HepG2 (cell line): ENCODE data around the gene PIK3CA. TPM values are rescaled to one million over a fixed set of nuclear protein-coding genes. Genes with fewer than 3 reads are reported as not detected.

Experiments used
- EP300 ChIP-seq, 3 experiments: sonication (generic) in 1 of 3; formaldehyde crosslinking in 1 of 3; IDR thresholded peaks; 2 replicates each; pipeline versions ENCODE4 v1.5.1 to v1.6.1; 2011 to 2020; ENCODE audit warnings: low read depth in 2 of 3, low read length in 2 of 3, borderline replicate concordance in 1 of 3, improper control_type of control experiment in 1 of 3, mild to moderate bottlenecking in 1 of 3, missing genetic modification reagents in 1 of 3, moderate library complexity in 1 of 3
- FOXJ3 ChIP-seq: sonication (generic); formaldehyde crosslinking; IDR thresholded peaks from 2 replicates; pipeline ENCODE4 v1.4.0; 2020; ENCODE audit warnings: missing genetic modification reagents, mild to moderate bottlenecking, borderline replicate concordance
- GATAD1 ChIP-seq: IDR thresholded peaks from 2 replicates; pipeline ENCODE4 v1.6.1; 2016; ENCODE audit warnings: missing genetic modification reagents, missing compliant biosample characterization
- HDAC6 ChIP-seq: fragments of 200-600 bp; sonication (generic); IDR thresholded peaks from 2 replicates; pipeline ENCODE4 v1.7.0; 2017; ENCODE audit warnings: mild to moderate bottlenecking, antibody characterized with exemption, low read length, low read depth
- HNRNPUL1 ChIP-seq: fragments of 200-400 bp; formaldehyde crosslinking; IDR thresholded peaks from 2 replicates; pipeline ENCODE4 v1.6.1; 2017; ENCODE audit warnings: low read depth, mild to moderate bottlenecking, low read length, moderate library complexity
- KDM2A ChIP-seq: sonication (generic); formaldehyde crosslinking; IDR thresholded peaks from 2 replicates; pipeline ENCODE4 v1.4.0; 2020; ENCODE audit warnings: low read depth, missing genetic modification reagents, borderline replicate concordance
- MED13 ChIP-seq: sonication (generic); formaldehyde crosslinking; IDR thresholded peaks from 2 replicates; pipeline ENCODE4 v1.5.0; 2020; ENCODE audit warnings: missing genetic modification reagents
- NR2C2 ChIP-seq: sonication (generic); formaldehyde crosslinking; IDR thresholded peaks from 2 replicates; pipeline ENCODE4 v1.4.0; 2020; ENCODE audit warnings: missing genetic modification reagents, mild to moderate bottlenecking, moderate library complexity, borderline replicate concordance
- PPARG ChIP-seq: conservative IDR thresholded peaks from 2 replicates; pipeline ENCODE4 v1.6.1; 2016; ENCODE audit warnings: missing biosample characterization, missing genetic modification reagents
- TP53 ChIP-seq: sonication (generic); formaldehyde crosslinking; conservative IDR thresholded peaks from 2 replicates; pipeline ENCODE4 v1.4.0; 2020; ENCODE audit warnings: missing genetic modification reagents
- ZBTB42 ChIP-seq: sonication (generic); formaldehyde crosslinking; IDR thresholded peaks from 2 replicates; pipeline ENCODE4 v1.5.0; 2020; ENCODE audit warnings: mild to moderate bottlenecking, missing genetic modification reagents
- ZC3H13 ChIP-seq: sonication (generic); formaldehyde crosslinking; IDR thresholded peaks from 2 replicates; pipeline ENCODE4 v1.8.1; 2023; ENCODE audit warnings: mild to moderate bottlenecking, missing genetic modification reagents, moderate library complexity
- ZFP37 ChIP-seq: sonication (generic); formaldehyde crosslinking; IDR thresholded peaks from 2 replicates; pipeline ENCODE4 v1.4.0; 2020; ENCODE audit warnings: missing genetic modification reagents, borderline replicate concordance
- ZNF546 ChIP-seq: sonication (generic); formaldehyde crosslinking; conservative IDR thresholded peaks from 2 replicates; pipeline ENCODE4 v1.8.1; 2023; ENCODE audit warnings: mild to moderate bottlenecking, missing genetic modification reagents
- ZNF562 ChIP-seq: sonication (generic); formaldehyde crosslinking; IDR thresholded peaks from 2 replicates; pipeline ENCODE4 v1.8.0; 2022; ENCODE audit warnings: missing genetic modification reagents, borderline replicate concordance
- ZNF644 ChIP-seq: IDR thresholded peaks from 2 replicates; pipeline ENCODE4 v1.6.1; 2016; ENCODE audit warnings: low read depth
- ZNF878 ChIP-seq: sonication (generic); formaldehyde crosslinking; IDR thresholded peaks from 2 replicates; pipeline ENCODE4 v1.8.1; 2023; ENCODE audit warnings: mild to moderate bottlenecking, missing genetic modification reagents, moderate library complexity
- polyA plus RNA-seq, 8 experiments: library from polyadenylated mRNA; depleted of rRNA in 3 of 8; stranded (reverse) in 7 of 8; unstranded in 1 of 8; fragments of >200 nt; fragmentation: Illumina TruSeq in 4 of 8; extraction: Trizol in 4 of 8; gene quantifications; 2 replicates each; pipeline versions ENCODE4 v1.2.1 to v1.2.3, GENCODE V29; 2011 to 2016; ENCODE audit warnings: low read depth in 4 of 8, missing spikeins in 1 of 8, mixed read lengths in 1 of 8; ENCODE audit not compliant: insufficient read depth in 1 of 8
- total RNA-seq, 5 experiments: library from RNA; depleted of rRNA; stranded (reverse); fragments of >200 nt; fragmentation: Illumina TruSeq; extraction: Trizol; gene quantifications; 2 replicates each; pipeline ENCODE4 v1.2.3, GENCODE V29; 2016; ENCODE audit warnings: low read depth in 1 of 5
- TF ChIP-seq, protein P1 (sequence below): sonication (generic); formaldehyde crosslinking; conservative IDR thresholded peaks from 2 replicates; pipeline ENCODE4 v1.8.1; 2023; ENCODE audit warnings: missing genetic modification reagents
- TF ChIP-seq, protein P2 (sequence below): sonication (generic); formaldehyde crosslinking; conservative IDR thresholded peaks from 2 replicates; pipeline ENCODE4 v1.5.0; 2020; ENCODE audit warnings: missing genetic modification reagents
- TF ChIP-seq, protein P3 (sequence below), 2 experiments: sonication (generic) in 1 of 2; formaldehyde crosslinking in 1 of 2; IDR thresholded peaks; 2 replicates each; pipeline versions ENCODE4 v1.6.1 to v1.9.0; 2014 to 2022; ENCODE audit warnings: antibody characterized with exemption in 1 of 2, borderline replicate concordance in 1 of 2, inconsistent platforms in 1 of 2, low read depth in 1 of 2, missing genetic modification reagents in 1 of 2

PIK3CA gene
- total and polyA plus RNA-seq, 2 of the 13 experiments (the other 11 are each of a cell fraction or from before 2014, with no cell fraction given), result 5.7 to 11.4 TPM

DNA sequence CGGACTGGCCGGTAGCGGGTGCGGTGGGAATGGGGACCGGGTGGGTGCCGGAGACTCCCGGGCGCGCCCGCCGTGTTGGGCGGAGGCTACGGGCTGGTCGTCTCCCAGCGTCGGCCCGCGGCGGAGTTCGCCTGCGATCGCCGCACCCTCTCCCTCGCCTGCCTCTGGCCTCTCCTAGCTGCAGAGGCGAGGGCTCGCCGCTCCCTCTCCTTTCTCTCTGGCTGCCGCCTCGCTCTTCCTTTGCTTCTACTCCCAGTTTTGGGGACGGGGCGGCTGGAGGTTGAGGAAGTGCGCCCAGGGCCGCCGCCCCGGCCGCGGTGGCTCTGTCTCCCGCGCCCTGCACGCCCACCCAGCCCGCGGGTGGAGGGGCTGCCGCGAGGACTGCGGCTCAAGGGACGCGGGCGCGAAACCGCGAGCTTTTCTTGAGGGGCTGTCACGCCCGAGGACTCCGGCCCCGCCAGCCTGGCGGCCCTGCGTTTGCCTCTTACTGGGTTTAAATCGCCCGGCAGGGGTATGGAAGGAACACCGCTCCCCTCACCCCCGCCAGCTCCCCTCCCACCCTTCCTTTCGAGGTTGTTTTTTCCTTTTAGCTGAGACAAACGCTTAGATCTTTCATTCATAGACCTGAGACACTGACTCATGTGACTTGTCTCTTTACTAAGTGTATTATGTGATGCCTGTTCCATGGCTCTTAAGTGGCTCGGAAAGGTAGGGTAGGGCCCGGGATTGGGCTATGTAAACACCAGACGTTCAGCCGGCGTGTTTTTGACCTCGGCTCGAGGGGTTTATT, 654 bp downstream of the PIK3CA start (continued):
- TF ChIP-seq, protein P1, sequence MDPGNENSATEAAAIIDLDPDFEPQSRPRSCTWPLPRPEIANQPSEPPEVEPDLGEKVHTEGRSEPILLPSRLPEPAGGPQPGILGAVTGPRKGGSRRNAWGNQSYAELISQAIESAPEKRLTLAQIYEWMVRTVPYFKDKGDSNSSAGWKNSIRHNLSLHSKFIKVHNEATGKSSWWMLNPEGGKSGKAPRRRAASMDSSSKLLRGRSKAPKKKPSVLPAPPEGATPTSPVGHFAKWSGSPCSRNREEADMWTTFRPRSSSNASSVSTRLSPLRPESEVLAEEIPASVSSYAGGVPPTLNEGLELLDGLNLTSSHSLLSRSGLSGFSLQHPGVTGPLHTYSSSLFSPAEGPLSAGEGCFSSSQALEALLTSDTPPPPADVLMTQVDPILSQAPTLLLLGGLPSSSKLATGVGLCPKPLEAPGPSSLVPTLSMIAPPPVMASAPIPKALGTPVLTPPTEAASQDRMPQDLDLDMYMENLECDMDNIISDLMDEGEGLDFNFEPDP (CRISPR knock-in tag), result no peak
- TF ChIP-seq MED13 (CRISPR knock-in tag) (0 out of 2 replicates have a peak, but pooled peaks have one; percentile 32), ZNF644 (no peak), ZC3H13 (CRISPR knock-in tag) (no peak), ZNF562 (no peak), NR2C2 (CRISPR knock-in tag) (no peak), KDM2A (CRISPR knock-in tag) (peak; percentile 40; the same call in 1 of the 2 replicates), GATAD1 (CRISPR knock-in tag) (no peak), TP53 (no peak), ZBTB42 (CRISPR knock-in tag) (no peak), ZNF546 (CRISPR knock-in tag) (no peak), HDAC6 (no peak), ZFP37 (CRISPR knock-in tag) (no peak), FOXJ3 (no peak), PPARG (CRISPR knock-in tag) (no peak), EP300 (IDR thresholded peaks at IDR 0.05; ENCODE audit: low read depth in 2 of 2, low read length in 2 of 2) (no peak), EP300 (CRISPR knock-in tag; IDR thresholded peaks at IDR 0.05; ENCODE audit: borderline replicate concordance) (no peak), ZNF878 (CRISPR knock-in tag) (no peak), HNRNPUL1 (no peak)
- TF ChIP-seq, protein P2, sequence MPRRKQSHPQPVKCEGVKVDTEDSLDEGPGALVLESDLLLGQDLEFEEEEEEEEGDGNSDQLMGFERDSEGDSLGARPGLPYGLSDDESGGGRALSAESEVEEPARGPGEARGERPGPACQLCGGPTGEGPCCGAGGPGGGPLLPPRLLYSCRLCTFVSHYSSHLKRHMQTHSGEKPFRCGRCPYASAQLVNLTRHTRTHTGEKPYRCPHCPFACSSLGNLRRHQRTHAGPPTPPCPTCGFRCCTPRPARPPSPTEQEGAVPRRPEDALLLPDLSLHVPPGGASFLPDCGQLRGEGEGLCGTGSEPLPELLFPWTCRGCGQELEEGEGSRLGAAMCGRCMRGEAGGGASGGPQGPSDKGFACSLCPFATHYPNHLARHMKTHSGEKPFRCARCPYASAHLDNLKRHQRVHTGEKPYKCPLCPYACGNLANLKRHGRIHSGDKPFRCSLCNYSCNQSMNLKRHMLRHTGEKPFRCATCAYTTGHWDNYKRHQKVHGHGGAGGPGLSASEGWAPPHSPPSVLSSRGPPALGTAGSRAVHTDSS, result no peak
- TF ChIP-seq, protein P3, sequence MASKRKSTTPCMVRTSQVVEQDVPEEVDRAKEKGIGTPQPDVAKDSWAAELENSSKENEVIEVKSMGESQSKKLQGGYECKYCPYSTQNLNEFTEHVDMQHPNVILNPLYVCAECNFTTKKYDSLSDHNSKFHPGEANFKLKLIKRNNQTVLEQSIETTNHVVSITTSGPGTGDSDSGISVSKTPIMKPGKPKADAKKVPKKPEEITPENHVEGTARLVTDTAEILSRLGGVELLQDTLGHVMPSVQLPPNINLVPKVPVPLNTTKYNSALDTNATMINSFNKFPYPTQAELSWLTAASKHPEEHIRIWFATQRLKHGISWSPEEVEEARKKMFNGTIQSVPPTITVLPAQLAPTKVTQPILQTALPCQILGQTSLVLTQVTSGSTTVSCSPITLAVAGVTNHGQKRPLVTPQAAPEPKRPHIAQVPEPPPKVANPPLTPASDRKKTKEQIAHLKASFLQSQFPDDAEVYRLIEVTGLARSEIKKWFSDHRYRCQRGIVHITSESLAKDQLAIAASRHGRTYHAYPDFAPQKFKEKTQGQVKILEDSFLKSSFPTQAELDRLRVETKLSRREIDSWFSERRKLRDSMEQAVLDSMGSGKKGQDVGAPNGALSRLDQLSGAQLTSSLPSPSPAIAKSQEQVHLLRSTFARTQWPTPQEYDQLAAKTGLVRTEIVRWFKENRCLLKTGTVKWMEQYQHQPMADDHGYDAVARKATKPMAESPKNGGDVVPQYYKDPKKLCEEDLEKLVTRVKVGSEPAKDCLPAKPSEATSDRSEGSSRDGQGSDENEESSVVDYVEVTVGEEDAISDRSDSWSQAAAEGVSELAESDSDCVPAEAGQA (IDR thresholded peaks at IDR 0.05; ENCODE audit: low read depth), result no peak
- TF ChIP-seq, protein P3 (CRISPR knock-in tag; IDR thresholded peaks at IDR 0.05; ENCODE audit: borderline replicate concordance), result no peak
